ENCODE measurements around the gene ELMOD1. TPM values are rescaled to one million over a fixed set of nuclear protein-coding genes. Genes with fewer than 3 reads are reported as not detected.

ELMOD1 gene
- total RNA-seq, 4 donors from 2014 or later: not detected

DNA sequence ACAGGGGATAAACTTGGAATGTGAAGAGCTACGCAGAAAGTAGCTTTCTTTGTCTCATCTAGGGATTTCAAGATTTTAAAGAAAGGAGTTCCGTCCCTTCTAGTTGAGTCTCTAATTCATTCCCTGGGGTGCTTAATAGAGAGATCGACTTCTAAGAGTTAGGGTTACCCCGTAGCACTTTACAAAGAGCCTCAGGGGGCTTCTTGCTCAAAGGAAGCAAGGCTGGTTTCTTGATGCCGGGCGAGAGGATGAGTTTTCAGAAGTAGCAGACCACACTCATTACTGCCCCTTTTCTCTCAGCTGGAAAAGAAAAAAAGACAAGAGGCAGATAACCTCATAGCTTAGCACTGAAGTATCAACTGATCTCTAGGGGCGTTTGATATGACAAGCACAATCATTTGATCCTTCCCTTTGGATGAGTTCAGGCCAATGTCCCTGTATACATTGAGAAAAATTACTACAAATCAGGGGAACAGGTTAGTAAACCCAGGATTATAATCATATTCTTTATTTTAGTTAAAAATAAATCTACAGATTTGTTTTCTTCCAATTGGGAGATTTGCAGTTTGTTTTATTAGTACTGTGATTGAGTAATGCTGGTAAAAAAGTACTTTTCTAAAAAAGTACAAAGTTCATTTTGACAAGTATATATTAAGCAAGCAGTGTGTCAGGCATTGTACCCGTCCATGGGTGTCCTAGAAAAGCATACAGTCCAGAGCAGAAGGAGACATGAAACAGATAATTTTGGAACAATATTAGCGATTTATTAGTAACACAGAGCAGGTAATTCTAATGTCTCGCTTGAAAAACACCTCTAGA is 18.7 kb downstream of the ELMOD1 start:
- TF ChIP-seq, protein P1, sequence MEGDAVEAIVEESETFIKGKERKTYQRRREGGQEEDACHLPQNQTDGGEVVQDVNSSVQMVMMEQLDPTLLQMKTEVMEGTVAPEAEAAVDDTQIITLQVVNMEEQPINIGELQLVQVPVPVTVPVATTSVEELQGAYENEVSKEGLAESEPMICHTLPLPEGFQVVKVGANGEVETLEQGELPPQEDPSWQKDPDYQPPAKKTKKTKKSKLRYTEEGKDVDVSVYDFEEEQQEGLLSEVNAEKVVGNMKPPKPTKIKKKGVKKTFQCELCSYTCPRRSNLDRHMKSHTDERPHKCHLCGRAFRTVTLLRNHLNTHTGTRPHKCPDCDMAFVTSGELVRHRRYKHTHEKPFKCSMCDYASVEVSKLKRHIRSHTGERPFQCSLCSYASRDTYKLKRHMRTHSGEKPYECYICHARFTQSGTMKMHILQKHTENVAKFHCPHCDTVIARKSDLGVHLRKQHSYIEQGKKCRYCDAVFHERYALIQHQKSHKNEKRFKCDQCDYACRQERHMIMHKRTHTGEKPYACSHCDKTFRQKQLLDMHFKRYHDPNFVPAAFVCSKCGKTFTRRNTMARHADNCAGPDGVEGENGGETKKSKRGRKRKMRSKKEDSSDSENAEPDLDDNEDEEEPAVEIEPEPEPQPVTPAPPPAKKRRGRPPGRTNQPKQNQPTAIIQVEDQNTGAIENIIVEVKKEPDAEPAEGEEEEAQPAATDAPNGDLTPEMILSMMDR (IDR thresholded peaks at IDR 0.05; ENCODE audit: low read depth): no peak

DNA sequence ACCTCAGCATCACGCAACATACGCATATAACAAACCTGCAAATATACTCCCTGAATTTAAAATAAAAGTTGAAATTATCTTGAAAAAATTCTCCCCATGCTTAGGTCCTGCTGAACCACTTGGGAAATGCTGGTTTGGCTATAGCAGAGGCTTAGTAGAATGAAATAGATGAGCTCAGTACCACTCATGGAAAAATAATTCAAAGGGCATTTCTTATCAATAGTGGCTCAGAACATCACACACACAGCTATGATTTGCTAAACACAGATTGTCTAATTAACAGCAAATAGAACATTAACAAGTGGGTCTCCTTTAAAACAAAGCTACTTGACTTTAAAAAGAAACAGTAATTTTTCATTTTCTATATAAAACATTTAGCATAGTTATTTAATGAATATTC is 21.5 kb downstream of the ELMOD1 start:
- TF ChIP-seq, protein P1 (IDR thresholded peaks at IDR 0.05; ENCODE audit: low read depth): no peak

DNA sequence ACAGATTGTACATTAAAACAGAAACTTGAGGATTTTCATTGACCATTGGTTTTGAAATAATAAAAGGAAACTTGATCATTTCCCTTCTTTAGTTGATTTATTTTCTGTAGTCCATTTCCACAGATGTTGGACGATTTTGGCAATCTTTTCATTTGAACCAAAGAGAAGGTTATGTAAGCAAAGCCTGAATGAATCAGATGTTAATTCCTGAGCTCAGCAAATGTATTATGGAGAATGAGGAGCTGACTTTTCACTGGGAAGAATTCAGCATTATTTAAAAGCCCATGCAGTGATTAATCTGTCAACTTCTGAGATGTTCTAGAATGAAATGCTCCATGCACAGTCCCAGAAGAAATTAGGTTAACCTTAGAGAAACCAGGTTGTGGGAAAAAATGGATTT is 29.0 kb downstream of the ELMOD1 start:
- TF ChIP-seq, protein P1 (IDR thresholded peaks at IDR 0.05; ENCODE audit: low read depth): no peak

DNA sequence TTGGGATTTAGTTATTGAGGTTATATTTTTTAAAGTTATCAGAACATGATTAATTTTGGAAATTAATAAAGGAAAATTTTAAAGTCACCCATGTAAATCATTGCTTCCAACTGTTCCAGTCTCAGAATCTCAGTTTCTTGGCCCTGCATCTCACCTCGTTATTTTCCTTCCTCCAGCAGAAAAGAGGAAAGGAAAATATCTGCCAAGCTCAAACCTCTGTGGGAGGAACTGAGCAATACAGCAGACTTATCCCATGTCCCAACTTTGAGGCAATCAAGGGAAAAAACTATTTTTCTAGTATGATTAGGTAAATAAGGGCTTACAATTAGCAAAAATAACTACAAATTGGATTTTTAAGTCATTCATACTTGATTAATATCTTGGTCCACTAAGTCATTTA is 30.1 kb downstream of the ELMOD1 start:
- TF ChIP-seq, protein P1 (IDR thresholded peaks at IDR 0.05; ENCODE audit: low read depth): no peak

DNA sequence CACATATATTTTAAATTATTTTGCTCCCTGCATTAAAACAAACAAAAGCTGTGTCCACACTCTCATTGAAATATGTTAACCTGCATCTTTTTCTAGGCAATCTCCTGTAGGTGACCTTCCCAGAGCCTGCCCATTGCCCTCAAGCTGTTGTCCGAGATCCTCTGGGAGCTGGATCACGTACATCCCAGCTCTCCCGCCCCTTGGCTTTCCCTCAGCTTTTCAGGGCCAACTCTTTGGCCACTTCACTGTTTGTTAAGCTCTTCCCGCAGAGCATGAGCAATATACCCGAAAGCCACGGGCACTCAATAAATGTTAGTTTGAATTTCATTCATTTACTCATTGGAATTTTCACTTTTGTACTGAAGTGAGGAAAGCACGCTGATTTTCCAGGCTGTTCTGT is 32.2 kb downstream of the ELMOD1 start:
- TF ChIP-seq, protein P1 (IDR thresholded peaks at IDR 0.05; ENCODE audit: low read depth): no peak

DNA sequence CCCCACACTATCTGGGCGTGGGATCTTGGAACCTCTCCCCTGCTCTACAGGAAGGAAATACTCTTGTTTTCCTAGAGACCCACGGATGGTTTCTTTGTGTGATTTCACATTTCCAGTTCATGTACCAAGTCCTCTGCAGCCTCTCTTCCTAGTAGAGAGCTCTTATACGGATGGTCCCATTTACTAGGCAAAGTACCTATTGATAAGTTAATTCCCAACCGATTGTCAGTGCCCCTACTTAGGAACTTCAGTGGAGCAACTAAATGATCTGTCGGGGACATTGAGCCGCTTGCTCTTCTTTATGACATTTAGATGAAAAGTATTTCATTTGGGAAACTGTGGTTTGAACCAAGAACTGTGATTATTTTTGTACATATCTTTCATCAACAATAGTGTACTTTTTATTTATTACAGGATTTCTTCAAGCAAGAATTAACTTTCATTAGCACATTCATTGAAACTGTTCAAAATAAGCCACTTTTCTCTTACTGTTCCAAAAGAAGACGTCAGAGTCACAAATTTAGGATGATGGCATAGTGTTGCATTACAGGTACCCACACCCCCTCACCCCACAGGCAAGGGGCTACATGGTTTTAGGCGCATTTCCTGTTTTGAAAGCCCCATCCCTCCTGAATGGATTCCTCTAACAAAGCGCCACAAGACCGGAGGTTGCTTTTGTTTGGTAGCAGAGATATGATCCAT is 34.2 kb downstream of the ELMOD1 start:
- TF ChIP-seq, protein P1 (IDR thresholded peaks at IDR 0.05; ENCODE audit: low read depth): no peak

DNA sequence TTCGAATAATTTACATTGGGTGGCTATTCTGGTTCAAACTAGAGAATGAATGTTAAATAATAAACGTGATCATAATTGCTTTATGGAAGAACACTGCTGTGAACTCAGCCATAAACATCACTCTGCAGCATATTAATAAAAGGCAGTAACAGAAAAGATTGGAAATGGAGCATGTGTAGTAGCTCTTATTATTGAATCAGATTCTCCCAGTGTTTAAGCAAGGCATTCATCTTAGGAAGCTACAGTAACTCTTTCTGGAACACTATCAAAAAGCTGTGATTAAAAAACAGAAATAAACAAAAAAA is 34.7 kb downstream of the ELMOD1 start:
- TF ChIP-seq, protein P1 (IDR thresholded peaks at IDR 0.05; ENCODE audit: low read depth): no peak
